PFSK-1 (cell line): Measurements from ENCODE around the gene FAR1.

Experiments
- FOXP2 ChIP-seq: optimal IDR thresholded peaks from 2 replicates; pipeline ENCODE3; 2011; ENCODE audit warnings: borderline replicate concordance, control low read depth, inconsistent platforms; ENCODE audit not compliant: insufficient read depth; ENCODE audit errors: extremely low read length, extremely low read depth
- POLR2AphosphoS5 ChIP-seq: IDR thresholded peaks from 2 replicates; pipeline ENCODE4 v1.6.1; 2012; ENCODE audit warnings: low read depth, mild to moderate bottlenecking, control low read depth, low read length, moderate library complexity
- REST ChIP-seq, 2 experiments: IDR thresholded peaks; 2 replicates each; pipeline versions ENCODE4 v1.6.1 to v1.8.0; 2011 to 2012; ENCODE audit warnings: low read depth in 2 of 2, low read length in 2 of 2, control low read depth in 1 of 2, inconsistent platforms in 1 of 2, mild to moderate bottlenecking in 1 of 2, moderate library complexity in 1 of 2; ENCODE audit not compliant: insufficient read depth in 1 of 2
- SIN3A ChIP-seq: IDR thresholded peaks from 2 replicates; pipeline ENCODE4 v1.6.1; 2012; ENCODE audit warnings: mild to moderate bottlenecking, low read length, moderate library complexity, borderline replicate concordance; ENCODE audit not compliant: insufficient read depth
- TAF1 ChIP-seq: IDR thresholded peaks from 2 replicates; pipeline ENCODE4 v1.6.1; 2012; ENCODE audit warnings: low read length, control low read depth, borderline replicate concordance; ENCODE audit not compliant: insufficient read depth

FAR1 gene

GRCh38 chr11:13649619-13650018, 18.8 kb upstream of the FAR1 start:
- TF ChIP-seq TAF1 (no peak), FOXP2 (no peak), SIN3A (no peak), POLR2AphosphoS5 (no peak), REST (IDR thresholded peaks at IDR 0.05; ENCODE audit: insufficient read depth in 1 of 2, low read depth in 2 of 2, low read length in 2 of 2) (no peak)

- TF ChIP-seq SIN3A (no peak), REST (IDR thresholded peaks at IDR 0.05; ENCODE audit: insufficient read depth in 1 of 2, low read depth in 2 of 2, low read length in 2 of 2) (no peak), POLR2AphosphoS5 (no peak), TAF1 (no peak), FOXP2 (no peak)
Observed at GRCh38 chr11:13661074-13661623, 7.3 kb upstream of the FAR1 start.

GRCh38 chr11:13663631-13664071, 4.8 kb upstream of the FAR1 start:
- TF ChIP-seq FOXP2 (no peak), SIN3A (no peak), TAF1 (no peak), REST (IDR thresholded peaks at IDR 0.05; ENCODE audit: insufficient read depth in 1 of 2, low read depth in 2 of 2, low read length in 2 of 2) (no peak), POLR2AphosphoS5 (no peak)

GRCh38 chr11:13664351-13664750, 4.1 kb upstream of the FAR1 start:
- TF ChIP-seq SIN3A (no peak), FOXP2 (no peak)

- TF ChIP-seq TAF1 (no peak), FOXP2 (no peak), POLR2AphosphoS5 (no peak), SIN3A (no peak), REST (IDR thresholded peaks at IDR 0.05; ENCODE audit: insufficient read depth in 1 of 2, low read depth in 2 of 2, low read length in 2 of 2) (no peak)
Observed at GRCh38 chr11:13666708-13667107, 1.8 kb upstream of the FAR1 start.
